HG03521 (cell line): ENCODE data around the gene GLT8D2.

Experiments used
- ATAC-seq: cut with Tn5 transposase; IDR thresholded peaks from one replicate; pipeline ENCODE4 v1.9.1; 2021; ENCODE audit warnings: mild to moderate bottlenecking, moderate library complexity; ENCODE audit not compliant: unreplicated experiment

The GLT8D2 gene

DNA sequence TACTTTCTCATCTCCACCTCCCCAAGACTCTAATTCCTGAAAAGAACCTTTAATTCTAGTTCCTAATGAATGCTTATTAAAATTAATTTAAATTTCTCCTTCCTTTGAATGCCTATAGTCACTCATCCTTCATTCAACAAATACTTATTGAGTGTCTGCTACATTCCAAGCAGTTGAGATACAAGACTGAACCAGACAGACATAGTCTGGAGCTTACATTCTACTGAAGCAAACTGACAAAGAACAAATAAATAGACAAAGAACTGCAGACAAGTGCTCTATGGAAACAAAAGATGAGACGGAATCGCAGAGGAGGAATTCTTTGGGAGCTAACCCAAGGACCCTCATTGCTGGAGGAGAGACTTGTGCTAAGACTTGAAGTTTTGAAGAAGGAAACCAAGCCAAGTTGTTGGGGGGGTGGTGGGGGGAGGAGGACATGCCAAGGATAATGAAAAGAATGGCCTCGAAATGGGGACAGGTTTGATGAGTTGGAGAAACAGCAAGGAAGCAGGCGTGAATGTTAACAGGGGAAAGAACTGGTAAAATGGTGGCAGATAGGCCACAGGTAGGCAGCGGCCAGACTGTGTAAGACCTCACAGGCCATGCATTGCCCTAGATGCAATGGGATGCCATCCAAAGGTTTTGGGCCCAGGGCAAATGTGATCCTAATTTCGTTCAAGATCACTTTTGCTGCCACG is 94.0 kb downstream of the GLT8D2 start:
- ATAC-seq = no peak

GRCh38 chr12:103952497-103952896 is 97.5 kb downstream of the GLT8D2 start:
- no peak for ATAC-seq

DNA sequence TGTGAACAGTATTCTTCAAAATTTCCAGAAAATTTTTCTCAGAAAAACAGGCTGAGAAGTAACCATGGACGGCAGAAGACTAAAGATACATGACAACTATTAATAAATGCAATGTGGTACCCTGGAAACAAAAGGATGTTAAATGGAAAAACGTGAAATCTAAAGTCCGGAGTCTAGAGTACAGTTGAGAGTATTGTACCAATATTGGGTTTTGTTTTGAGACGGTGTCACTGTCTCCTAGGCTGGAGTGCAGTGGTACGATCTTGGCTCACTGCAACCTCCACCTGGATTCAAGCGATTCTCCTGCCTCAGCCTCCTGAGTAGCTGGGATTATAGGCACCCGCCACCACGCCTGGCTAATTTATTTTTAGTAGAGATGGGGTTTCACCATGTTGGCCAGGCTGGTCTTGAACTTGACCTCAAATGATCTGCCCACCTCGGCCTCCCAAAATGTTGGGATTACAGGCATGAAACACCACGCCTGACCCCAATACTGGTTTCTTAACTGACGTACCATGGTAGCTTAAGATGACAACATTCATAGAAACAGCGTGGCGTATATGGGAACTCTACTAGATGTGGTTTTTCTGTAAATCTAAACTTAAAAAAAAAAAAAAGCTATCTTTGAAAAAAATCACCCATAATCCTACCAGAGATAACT is 101.1 kb downstream of the GLT8D2 start:
- ATAC-seq = no peak

DNA sequence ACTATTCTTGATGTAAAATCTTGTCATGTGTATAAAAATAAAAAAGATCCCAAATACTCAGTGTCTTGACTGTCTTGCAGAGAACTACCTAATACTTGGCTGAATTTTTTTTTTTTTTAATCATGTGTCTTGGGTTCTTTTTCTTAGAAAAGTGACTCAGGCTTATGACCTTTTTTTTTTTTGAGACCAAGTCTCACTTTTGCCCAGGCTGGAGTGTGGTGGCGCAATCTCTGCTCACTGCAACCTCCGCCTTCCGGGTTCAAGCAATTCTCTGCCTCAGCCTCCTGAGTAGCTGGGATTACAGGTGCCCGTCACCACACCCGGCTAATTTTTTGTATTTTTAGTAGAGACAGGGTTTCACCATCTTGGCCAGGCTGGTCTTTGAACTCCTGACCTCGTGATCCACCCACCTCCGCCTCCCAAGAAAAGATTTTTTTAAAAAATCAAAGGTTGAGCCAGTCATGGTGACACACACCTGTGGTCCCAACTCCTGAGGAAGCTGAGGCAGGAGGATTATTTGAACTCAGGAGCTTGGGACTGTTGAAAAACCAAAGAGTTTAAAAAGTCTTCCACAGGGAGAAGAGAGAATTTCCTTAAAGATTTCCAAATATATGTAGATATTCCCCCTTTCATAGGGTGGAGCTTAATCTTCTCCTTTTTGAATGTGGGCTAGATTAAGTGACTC is 102.0 kb downstream of the GLT8D2 start:
- no peak for ATAC-seq

- ATAC-seq = no peak
Observed at GRCh38 chr12:103944964-103945363, 105.0 kb downstream of the GLT8D2 start.
